Testis (tissue), 3 donors: ENCODE results near the gene SOX6. TPM values are rescaled to one million over a fixed set of nuclear protein-coding genes. Genes with fewer than 3 reads are reported as not detected.

Experiments
- DNase-seq: peaks from one replicate; pipeline ENCODE4 v3.0.0-alpha.2; 2019
- H3K27ac ChIP-seq, 2 donors: fragments of 200-600 bp; sonication (generic); one replicate each; pipeline ENCODE4 v1.5.1; 2019
- H3K27me3 ChIP-seq: fragments of 200-600 bp; sonication (generic); one replicate; pipeline ENCODE4 v1.5.1; 2019
- H3K36me3 ChIP-seq: fragments of 200-600 bp; sonication (generic); one replicate; pipeline ENCODE4 v1.5.1; 2017; ENCODE audit warnings: low read depth; ENCODE audit errors: missing control alignments
- H3K4me1 ChIP-seq: fragments of 200-600 bp; sonication (generic); one replicate; pipeline ENCODE4 v1.5.1; 2019
- H3K4me3 ChIP-seq, 2 donors: fragments of 200-600 bp; sonication (generic); one replicate each; pipeline ENCODE4 v1.5.1; 2017 to 2019
- H3K9me3 ChIP-seq: fragments of 200-600 bp; sonication (generic); one replicate; pipeline ENCODE4 v1.5.1; 2017
- POLR2A ChIP-seq: fragments of 450-650 bp; IDR thresholded peaks from one replicate; pipeline ENCODE4 v1.6.1; 2017; ENCODE audit warnings: antibody characterized with exemption, mild to moderate bottlenecking, moderate library complexity
- WGBS, 2 donors: methylation state at CpG; one replicate each; pipeline ENCODE4 v1.1.5; 2018; 5-methylcytosine and 5-hydroxymethylcytosine counted together
- intact Hi-C: fragments of 100-400 bp; cut with DNase I; formaldehyde crosslinking; loops from one replicate; pipeline ENCODE4 v1.15.1; 2023; ENCODE audit warnings: low total_unique reads
- polyA plus RNA-seq: library from polyadenylated mRNA; stranded (reverse); fragments of 350-450 nt; fragmentation: Illumina TruSeq; extraction: RNeasy Lipid Tissue Mini Kit (QIAGEN cat#74804); gene quantifications from one replicate; pipeline ENCODE4 v1.2.3, GENCODE V29; 2014; ENCODE audit warnings: low read depth, low replicate concordance; ENCODE audit not compliant: insufficient read depth
- total RNA-seq, 2 donors: library from RNA; depleted of rRNA; stranded (reverse); fragments of >200 nt; gene quantifications; one replicate each; pipeline ENCODE4 v1.2.3, GENCODE V29; 2016
- TF ChIP-seq, protein P1 (sequence below), 3 experiments: fragments of 450-650 bp in 2 of 3; fragments of 200-600 bp in 1 of 3; sonication (generic) in 1 of 3; IDR thresholded peaks; one replicate each; pipeline ENCODE4 v1.5.1; 2016 to 2019; ENCODE audit warnings: antibody characterized with exemption in 3 of 3, mild to moderate bottlenecking in 2 of 3, moderate library complexity in 1 of 3

Gene SOX6
- total and polyA plus RNA-seq, 3 donors from 2014 or later = 39.6 to 74.0 (median 52.3) TPM

DNA sequence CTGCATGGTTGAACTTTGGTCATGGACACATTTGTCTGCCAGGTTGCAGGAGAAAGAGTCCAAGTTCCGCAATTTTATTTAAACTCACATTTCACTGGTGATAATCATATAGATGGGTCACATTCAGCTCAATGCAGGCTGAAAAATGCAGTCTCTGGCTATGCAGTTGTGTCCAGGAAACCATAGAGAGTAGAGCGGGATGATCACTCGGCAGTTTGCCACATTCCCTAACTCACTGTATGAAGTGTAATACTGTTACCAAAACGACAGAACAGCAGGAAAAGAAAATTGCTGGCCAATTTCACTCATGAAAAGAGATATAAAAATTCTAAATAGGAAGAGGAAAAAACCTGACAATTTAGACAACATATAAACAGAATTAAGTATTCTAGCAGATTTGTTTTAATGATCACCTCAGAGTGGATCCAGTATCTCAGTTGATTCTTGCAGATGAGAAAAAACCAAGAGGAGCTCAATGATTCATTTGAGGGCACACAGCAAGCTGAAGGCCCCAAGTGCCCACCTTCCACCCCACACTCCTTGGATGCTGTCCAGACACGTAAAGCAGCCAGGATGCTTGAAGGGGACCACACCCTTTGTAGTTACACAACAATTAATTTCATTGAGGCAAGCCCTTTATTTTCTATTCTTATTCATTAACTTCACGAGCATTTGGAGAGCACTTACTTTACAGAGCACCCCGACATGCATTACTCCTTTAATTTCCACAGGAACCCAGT lies 422.3 kb downstream of the SOX6 start:
- 81 to 85% methylated on average over 7 of the region's 7 CpGs for WGBS, 2 donors
- TF ChIP-seq, protein P1, sequence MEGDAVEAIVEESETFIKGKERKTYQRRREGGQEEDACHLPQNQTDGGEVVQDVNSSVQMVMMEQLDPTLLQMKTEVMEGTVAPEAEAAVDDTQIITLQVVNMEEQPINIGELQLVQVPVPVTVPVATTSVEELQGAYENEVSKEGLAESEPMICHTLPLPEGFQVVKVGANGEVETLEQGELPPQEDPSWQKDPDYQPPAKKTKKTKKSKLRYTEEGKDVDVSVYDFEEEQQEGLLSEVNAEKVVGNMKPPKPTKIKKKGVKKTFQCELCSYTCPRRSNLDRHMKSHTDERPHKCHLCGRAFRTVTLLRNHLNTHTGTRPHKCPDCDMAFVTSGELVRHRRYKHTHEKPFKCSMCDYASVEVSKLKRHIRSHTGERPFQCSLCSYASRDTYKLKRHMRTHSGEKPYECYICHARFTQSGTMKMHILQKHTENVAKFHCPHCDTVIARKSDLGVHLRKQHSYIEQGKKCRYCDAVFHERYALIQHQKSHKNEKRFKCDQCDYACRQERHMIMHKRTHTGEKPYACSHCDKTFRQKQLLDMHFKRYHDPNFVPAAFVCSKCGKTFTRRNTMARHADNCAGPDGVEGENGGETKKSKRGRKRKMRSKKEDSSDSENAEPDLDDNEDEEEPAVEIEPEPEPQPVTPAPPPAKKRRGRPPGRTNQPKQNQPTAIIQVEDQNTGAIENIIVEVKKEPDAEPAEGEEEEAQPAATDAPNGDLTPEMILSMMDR (IDR thresholded peaks at IDR 0.05) = no peak
- no peak for TF ChIP-seq POLR2A
- H3K36me3 ChIP-seq = no peaks in the 10 kb centered on the region
- H3K9me3 ChIP-seq = no peaks in the 10 kb centered on the region
- no peaks in the 10 kb centered on the region for H3K27me3 ChIP-seq
- intact Hi-C loops = no loop called here
- DNase-seq = no peak
- no peaks in the 10 kb centered on the region for H3K4me1 ChIP-seq
- H3K27ac ChIP-seq = no peak overlapping the region
- no peak overlapping the region for H3K4me3 ChIP-seq

DNA sequence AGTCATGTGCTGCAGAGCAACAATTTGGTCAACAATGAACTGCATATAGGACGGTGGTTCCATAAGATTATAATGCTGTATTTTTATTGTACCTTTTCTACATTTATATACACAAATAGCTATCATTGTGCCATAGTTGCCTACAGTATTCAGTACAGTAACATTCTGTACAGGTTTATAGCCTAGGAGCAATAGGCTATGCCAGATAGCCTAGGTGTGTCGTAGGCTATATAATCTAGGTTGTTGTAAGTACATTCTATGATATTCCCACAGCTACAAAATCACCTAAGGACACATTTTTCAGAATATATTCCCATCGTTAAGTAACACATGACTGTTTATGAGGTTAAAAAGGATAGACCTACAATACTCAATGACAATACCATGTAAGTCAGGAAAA lies 423.9 kb downstream of the SOX6 start:
- 95 to 97% methylated on average over 3 of the region's 3 CpGs for WGBS, 2 donors
- no peaks in the 10 kb centered on the region for H3K27me3 ChIP-seq
- H3K9me3 ChIP-seq = no peaks in the 10 kb centered on the region
- no peaks in the 10 kb centered on the region for H3K4me1 ChIP-seq
- TF ChIP-seq POLR2A = no peak
- TF ChIP-seq, protein P1 (IDR thresholded peaks at IDR 0.05) = no peak
- no peak overlapping the region for H3K4me3 ChIP-seq
- intact Hi-C loops = no loop called here
- DNase-seq = no peak
- no peak overlapping the region for H3K27ac ChIP-seq
- no peaks in the 10 kb centered on the region for H3K36me3 ChIP-seq

DNA sequence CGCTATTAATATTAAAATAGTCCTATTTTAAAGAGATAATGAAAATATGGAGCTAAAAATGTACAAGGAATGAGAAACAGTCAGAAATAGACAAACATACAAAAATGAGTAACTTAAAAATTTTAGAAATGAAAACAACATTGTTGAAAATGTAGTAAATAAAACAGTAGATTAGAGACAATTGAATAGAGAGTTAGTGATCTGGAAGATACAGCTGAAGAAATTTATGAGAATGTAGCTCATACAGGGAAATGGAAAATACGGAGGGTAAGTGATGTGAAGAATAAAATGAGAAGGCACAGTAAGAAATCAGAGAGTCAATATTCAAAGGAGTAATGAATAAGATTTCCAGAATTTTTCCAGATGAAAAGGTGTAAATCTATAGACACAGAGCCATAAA lies 424.8 kb downstream of the SOX6 start:
- Histone ChIP-seq H3K36me3 (no peaks in the 10 kb centered on the region), H3K27me3 (no peaks in the 10 kb centered on the region), H3K27ac (no peak overlapping the region), H3K9me3 (no peaks in the 10 kb centered on the region), H3K4me1 (no peaks in the 10 kb centered on the region), H3K4me3 (no peak overlapping the region)
- DNase-seq = no peak
- 87 to 90% methylated on average over 2 of the region's 2 CpGs for WGBS, 2 donors
- TF ChIP-seq, protein P1 (IDR thresholded peaks at IDR 0.05) = no peak
- TF ChIP-seq POLR2A = no peak
- intact Hi-C loops = no loop called here

DNA sequence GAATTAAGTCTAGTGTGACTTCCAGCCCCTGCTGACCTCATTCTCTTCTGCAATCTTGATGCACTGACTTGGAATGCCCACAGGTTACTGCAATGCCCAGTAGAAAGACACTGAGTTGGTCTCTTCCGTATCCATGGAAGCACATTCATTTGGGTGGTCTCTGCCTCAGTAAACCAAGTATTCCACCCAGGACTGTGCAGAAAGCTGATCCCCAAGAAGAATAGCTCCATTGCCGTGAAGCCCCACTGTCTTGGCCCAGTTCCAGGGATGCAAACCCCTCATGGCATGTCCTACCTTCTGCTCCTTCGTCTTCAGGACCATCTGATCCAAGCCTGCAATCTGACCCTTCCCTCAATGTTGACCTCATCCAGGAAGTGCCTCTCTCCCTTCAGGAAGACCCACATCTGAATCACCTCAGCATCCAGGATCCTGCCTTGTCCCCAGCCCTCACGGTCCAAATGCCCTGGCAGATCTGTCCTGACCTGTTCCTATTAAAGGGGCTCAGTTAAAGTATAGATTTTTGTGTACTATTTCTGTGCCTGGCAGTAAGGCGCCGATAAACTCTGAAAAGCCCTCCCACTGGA lies 425.8 kb downstream of the SOX6 start:
- TF ChIP-seq, protein P1 (IDR thresholded peaks at IDR 0.05) = no peak
- no peak for TF ChIP-seq POLR2A

More for the DNA sequence above, 425.8 kb downstream of the SOX6 start:
- Histone ChIP-seq H3K27ac (no peak overlapping the region), H3K9me3 (no peaks in the 10 kb centered on the region), H3K36me3 (no peaks in the 10 kb centered on the region), H3K4me3 (no peak overlapping the region), H3K4me1 (no peaks in the 10 kb centered on the region), H3K27me3 (no peaks in the 10 kb centered on the region)
- no peak for DNase-seq
- 85 to 86% methylated on average over 6 of the region's 6 CpGs for WGBS, 2 donors
- intact Hi-C loops = no loop called here
